ENCODE data around the gene FNDC3B. TPM values are rescaled to one million over a fixed set of nuclear protein-coding genes. Genes with fewer than 3 reads are reported as not detected.

Gene FNDC3B
- total and polyA plus RNA-seq, 2 of the 8 experiments (the other 6 are each of a cell fraction or from before 2014, with no cell fraction given) = 14.1 to 44.4 TPM

DNA sequence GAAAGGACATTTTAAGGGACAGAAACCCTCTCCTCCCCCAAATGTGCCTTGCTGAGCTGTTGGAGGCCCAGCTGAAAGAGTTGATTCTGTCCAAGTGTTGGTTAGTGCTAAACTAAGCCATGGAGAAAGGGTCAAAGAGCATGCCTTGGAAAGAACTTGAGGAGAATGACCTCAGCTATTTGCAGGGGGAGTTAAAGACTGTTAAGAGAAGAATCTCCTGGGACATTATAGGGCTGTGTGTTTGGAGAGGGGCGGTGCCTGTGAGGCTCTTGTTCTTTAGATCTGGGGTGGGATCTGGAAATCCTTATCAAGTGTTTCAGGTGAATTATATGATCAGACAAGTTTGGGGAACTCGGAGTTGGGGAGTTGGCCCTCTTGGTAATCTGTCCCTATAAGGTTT, 13.0 kb downstream of the FNDC3B start:
- Histone ChIP-seq H3K79me1 (ENCODE audit: low read depth, low read length) (peaks cover 7% of the 10 kb centered on the region; the same call in 1 of the 2 replicates), H3K14ac (ENCODE audit: insufficient read length) (no peak overlapping the region), H2BK20ac (ENCODE audit: low read length) (no peak overlapping the region), H3K9ac (replicated peaks in 1 of 4; ENCODE audit: extremely low read depth in 1 of 4, low read depth in 3 of 4, low read length in 3 of 4) (no peak overlapping the region), H2BK5ac (ENCODE audit: low read depth, low read length) (no peak overlapping the region), H3K4me1 (replicated peaks in 1 of 4; ENCODE audit: control insufficient read depth in 3 of 4, insufficient read depth in 4 of 4, low read length in 3 of 4) (peaks cover 0 to 2% (median 1%) of the 10 kb centered on the region in 4 experiments; a peak in 3 of 7 replicates), H4K5ac (ENCODE audit: insufficient read length, low read depth, low read length) (no peak overlapping the region), H2BK12ac (ENCODE audit: low read depth, low read length) (no peak overlapping the region), H3K27ac (ENCODE audit: low read depth, low read length) (no peak overlapping the region), H3K27me3 (replicated peaks in 1 of 4; ENCODE audit: control insufficient read depth in 3 of 4, extremely low read depth in 1 of 4, insufficient read depth in 3 of 4, low read length in 3 of 4) (no peaks in the 10 kb centered on the region), H3K18ac (ENCODE audit: extremely low read depth, low read length) (no peak overlapping the region), H3K23me2 (ENCODE audit: low read depth, low read length) (0 out of 2 replicates have a peak, but pooled peaks cover 2% of the 10 kb centered on the region), H3K36me3 (ENCODE audit: control insufficient read depth in 2 of 4, insufficient read depth in 4 of 4, low read length in 3 of 4) (peaks cover 0 to 3% (median 1%) of the 10 kb centered on the region in 4 experiments; a peak in 2 of 8 replicates), H3K4me2 (ENCODE audit: insufficient read depth in 1 of 2, low read depth in 2 of 2, low read length in 2 of 2) (no peak overlapping the region), H2AK5ac (ENCODE audit: low read depth, low read length) (no peak overlapping the region), H2AFZ (ENCODE audit: low read length) (no peak overlapping the region), H4K91ac (replicated peaks; ENCODE audit: insufficient read length, low read length) (no peak overlapping the region), H3K9me3 (ENCODE audit: insufficient read depth in 2 of 2, low read depth in 1 of 2, low read length in 1 of 2) (no peaks in the 10 kb centered on the region), H3K4ac (replicated peaks; ENCODE audit: insufficient read length, low read depth, low read length) (no peak overlapping the region), H3K4me3 (ENCODE audit: extremely low read depth in 1 of 4, insufficient read depth in 2 of 4, low read depth in 3 of 4, low read length in 4 of 4) (no peak overlapping the region), H4K8ac (ENCODE audit: extremely low read depth, insufficient read depth, low read length) (no peak overlapping the region), H4K20me1 (replicated peaks in 1 of 2; ENCODE audit: control insufficient read depth in 1 of 2, insufficient read depth in 2 of 2, low read length in 2 of 2) (peaks cover 5 to 7% of the 10 kb centered on the region in 2 experiments), H3K79me2 (ENCODE audit: control insufficient read depth in 1 of 2, insufficient read depth in 2 of 2, low read length in 2 of 2) (peaks cover 0 to 90% of the 10 kb centered on the region in 2 experiments; a peak in 2 of 4 replicates), H2BK120ac (replicated peaks; ENCODE audit: low read depth, low read length) (no peak overlapping the region), H3K56ac (replicated peaks; ENCODE audit: insufficient read length, low read depth, low read length) (no peak overlapping the region), H2BK15ac (ENCODE audit: low read length) (no peak overlapping the region), H3K23ac (ENCODE audit: insufficient read length) (no peak overlapping the region)
- DNase-seq (ENCODE audit: low read depth in 1 of 2, low spot score in 2 of 2) = no peak
- no peak for FAIRE-seq
- WGBS, 2 experiments (ENCODE audit: extremely low coverage in 1 of 2, insufficient coverage in 1 of 2, insufficient read length in 1 of 2, insufficient replicate concordance in 2 of 2, low coverage in 1 of 2, low lambda C conversion rate in 2 of 2, missing lambda C conversion rate in 1 of 2) = 88% methylated on average over 2 of the region's 2 CpGs; no CpG with 5 or more reads in 1 of the 2 experiments
- TF ChIP-seq KDM5A (IDR thresholded peaks at IDR 0.05; ENCODE audit: low read length) = no peak
- ChIA-PET CTCF (ENCODE audit: partially characterized antibody) (interaction anchor here (1.4 kb wide), 1 partner anchor 17 kb away, joined by 3 read pairs; no protein-coding TSS in a partner anchor), POLR2A (ENCODE audit: partially characterized antibody) (interaction anchor here (1.0 to 1.6 kb wide), 2 partner anchors 10 to 137 kb away, joined by 3 read pairs; no protein-coding TSS in a partner anchor)
